Measurements from ENCODE around the gene TNNT1. TPM values are rescaled to one million over a fixed set of nuclear protein-coding genes. Genes with fewer than 3 reads are reported as not detected.

Gene TNNT1
- total RNA-seq, 1 donor from 2014 or later: 0.18 TPM

DNA sequence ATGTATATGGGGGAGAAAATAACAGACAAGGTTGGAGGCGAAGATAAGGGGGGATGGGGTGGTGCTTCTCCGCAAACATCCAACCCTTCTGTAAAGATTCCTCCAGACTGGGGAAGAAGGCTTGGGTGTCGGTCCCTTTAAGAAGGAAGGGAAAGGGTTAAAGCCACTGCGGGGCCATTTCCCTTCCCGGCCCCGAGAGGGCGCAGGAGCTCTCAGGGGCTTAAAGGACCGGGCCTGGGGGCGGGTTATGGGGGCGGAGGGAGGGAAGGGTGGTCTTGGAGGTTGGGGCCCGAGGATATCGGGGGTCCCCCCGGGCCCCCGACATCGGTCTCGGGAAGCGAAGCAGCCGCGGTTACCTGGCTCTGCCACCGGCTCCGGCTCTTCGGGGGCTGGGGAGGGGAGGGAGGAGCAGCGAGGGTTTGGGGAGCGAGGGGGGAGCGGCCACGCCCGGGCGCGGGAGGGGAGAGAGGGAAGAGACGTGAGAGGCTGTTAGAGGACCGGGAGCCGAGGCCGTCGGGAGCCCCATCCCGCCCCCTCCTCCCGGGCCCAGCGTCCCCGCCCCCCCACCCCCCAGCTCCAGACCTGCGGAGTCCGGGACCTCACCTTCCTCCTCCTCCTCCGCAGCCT, 2.8 kb downstream of the TNNT1 start:
- DNase-seq (ENCODE audit: low spot score): no peak
- ATAC-seq: no peak

DNA sequence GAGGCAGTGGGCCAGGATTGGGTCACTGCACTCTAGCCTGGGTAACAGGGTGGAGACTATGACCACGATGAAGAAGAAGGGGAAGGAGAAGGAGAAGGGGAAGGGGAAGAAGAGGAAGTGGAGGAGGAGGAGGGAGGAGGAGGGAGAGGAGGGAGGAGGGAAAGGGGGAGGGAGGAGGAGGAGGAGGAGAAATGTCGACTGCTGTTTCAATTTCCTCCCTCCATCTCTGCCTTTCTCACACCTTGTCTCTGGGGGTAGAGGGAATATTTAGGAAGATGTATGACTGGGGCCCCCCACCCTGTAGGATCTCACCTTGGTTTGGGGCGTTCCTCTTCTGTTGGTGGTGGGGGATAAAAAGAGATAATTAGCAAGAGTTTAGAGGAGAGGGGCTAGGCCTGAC, 3.8 kb downstream of the TNNT1 start:
- DNase-seq (ENCODE audit: low spot score) (no peak), ATAC-seq (no peak)

DNA sequence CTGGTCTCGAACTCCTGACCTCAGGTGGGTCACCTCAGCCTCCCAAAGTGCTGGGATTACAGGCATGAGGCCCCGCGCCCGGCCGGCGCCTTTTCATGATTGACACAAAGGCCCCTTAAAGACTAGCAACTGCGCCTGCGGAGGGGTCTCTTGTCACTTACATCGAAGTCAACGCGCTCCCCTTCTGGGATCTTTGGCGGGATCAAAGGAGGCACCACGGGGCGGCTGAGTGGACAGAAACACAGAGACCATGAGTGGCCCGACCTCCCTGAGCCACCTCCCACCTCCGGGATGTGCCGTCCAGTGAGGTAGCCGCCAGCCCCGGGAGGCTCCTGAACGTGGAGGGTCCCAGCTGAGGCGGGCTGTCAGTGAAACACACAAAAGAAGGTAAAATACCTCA, 7.3 kb downstream of the TNNT1 start:
- DNase-seq (ENCODE audit: low spot score): no peak
- ATAC-seq: no peak

DNA sequence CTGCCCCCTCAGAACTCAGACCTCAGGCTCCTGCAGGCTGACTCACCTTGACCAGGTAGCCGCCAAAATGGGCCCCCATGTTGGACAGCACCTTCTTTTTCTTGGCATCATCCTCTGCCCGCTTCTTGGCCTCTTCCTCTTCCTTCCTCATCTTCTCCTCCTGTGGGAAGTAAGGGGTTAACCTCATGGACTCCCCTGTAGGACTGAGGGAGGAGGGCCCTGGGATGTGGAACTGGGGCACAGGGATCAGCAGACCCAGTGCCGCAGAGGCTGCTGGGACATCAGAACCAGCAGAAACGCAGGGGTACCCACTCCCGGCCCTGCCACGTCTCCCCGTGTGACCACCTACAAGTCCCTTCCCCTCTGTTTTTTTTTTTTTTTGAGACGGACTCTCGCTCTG, 11.1 kb downstream of the TNNT1 start:
- ATAC-seq: no peak
- DNase-seq (ENCODE audit: low spot score): no peak

DNA sequence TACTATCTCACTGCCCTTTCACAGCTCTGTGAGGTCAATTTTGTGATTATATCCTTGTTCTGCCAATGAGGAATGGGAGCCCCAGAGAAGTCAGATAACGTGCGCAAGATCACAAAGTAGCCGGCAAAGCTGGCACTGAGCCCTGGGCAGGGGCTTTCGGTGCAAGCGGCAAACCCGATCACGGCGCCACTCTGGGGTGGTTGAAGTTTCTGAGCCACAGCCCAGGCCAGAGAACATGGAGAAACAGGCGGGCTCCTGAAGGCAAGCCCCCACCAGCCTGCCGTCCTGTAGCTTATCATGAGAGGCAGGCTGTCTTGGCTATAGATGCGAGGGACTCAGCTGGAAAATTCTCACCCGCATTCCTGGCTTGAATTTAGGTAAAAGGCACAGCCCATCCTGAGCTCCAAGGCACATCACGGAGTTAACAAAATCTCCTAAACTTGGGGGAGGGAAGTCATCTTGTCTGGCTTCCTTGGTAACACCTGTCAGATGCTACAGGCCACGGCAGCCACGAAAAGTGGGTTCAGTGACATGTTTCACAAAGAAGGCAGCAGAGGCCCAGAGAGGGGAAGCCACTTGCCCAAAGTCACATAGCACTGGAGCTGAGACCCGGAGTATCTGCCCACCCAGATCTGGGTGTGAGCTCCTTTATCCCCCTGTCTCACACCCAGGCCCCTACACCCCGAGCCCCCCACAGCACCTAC, 12.5 kb downstream of the TNNT1 start:
- ATAC-seq: no peak

DNA sequence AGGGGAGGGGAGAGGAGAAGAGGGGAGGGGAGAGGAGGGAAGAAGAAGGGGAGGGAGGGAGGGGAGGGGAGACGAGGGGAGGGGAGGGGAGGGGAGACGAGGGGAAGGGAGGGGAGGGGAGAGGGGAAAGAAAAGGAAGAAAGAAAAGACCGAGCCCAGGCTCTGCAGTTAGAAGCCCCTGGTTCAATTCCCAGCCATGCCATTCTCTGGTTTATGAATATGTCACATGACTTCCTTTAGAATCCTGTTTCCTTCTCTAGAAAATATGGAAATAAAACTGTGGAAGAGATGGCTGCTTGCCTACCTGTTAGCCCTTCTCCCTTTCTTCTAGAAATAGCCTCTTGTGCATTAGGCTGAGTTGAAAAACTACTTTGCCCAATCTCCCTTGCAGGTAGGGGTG, 14.3 kb downstream of the TNNT1 start:
- DNase-seq (ENCODE audit: low spot score) (no peak), ATAC-seq (no peak)

More for the DNA sequence above, 12.5 kb downstream of the TNNT1 start:
- no peak for DNase-seq (ENCODE audit: low spot score)

DNA sequence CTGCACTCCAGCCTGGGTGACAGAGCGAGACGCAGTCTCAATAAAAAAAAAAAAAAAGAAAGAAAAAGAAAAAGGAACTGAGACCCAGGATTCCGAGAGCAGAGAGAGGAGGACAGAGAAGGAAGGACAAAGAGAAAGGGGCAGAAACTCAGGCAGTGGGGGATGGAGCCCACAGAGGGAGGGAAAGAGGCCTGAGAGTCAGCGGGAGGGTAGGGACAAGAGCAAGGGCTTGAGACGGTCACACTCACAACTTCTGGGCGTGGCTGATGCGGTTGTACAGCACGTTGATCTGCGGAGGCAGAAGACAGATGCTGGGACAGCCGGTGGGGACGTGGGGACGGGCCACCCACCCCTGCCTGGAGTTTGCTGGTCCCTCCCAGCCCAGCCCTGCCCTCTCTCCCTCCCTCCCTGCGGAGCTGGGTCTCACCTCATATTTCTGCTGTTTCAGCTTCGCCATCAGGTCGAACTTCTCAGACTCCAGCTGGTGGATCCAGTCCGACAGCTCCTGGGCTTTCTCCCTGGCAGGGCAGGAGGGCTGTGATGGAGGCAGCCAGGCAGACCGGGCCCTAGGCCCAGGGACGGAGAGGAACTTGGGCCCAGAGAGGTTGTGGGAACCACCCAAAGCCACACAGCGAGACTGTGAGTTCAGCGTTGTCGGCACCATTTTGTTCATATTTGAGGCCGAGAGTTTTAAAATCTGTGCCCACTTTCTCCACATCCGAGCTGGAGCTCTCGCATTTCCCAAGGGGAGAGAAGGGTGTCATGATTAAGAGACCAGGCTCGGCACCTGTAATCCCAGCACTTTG, 15.2 kb downstream of the TNNT1 start:
- ATAC-seq (no peak), DNase-seq (ENCODE audit: low spot score) (no peak)

DNA sequence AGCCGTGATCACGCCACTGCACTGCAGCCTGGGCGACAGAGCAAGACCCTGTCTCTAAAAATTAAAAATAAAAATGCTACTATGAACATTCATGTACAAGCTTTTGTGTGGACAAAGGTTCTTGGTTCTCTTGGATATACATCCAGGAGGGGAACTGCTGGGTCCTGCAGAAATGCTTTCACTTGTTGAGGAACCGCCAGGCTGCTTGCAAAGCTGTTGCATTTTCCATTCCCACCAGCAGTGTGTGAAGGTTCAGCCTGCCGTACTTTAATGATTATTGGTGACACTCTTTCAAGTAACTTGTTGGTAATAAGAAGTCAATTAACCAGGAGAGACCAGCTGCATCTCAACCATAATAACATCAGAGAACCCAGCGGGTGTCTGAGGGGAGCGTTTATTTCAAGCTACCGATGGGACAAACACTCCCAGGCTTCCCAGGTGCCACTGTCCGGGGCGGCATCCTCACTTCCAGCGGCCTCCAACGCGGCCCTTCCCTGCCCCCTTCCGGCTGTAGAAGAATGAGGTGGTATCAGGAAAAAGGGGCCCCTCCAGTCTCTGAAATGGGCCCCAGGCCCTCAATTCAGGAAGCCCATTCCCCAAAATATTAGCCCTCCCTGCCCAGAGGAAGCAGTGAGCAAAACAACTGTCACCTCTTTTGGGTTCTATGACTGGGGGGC, 16.4 kb downstream of the TNNT1 start:
- no peak for ATAC-seq

DNA sequence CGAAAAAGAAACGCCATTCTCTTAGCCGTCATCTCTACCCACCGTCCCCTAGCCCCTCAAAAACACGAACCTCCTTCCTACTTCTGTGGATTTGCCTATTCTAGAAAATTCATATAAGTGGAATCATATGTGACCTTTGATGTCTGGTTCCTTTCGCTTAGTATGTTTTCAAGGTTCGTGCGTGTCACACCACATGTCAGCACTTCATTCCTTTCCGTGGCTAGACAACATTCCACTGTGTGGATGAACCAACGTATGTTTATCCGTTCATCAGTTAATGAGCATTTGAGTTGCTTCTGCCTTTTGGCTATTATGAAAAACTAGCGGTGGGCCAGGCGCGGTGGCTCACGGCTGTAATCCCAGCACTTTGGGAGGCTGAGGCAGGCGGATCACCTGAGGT, 17.6 kb downstream of the TNNT1 start:
- DNase-seq (ENCODE audit: low spot score) (no peak), ATAC-seq (no peak)

More for the DNA sequence above, 16.4 kb downstream of the TNNT1 start:
- no peak for DNase-seq (ENCODE audit: low spot score)

DNA sequence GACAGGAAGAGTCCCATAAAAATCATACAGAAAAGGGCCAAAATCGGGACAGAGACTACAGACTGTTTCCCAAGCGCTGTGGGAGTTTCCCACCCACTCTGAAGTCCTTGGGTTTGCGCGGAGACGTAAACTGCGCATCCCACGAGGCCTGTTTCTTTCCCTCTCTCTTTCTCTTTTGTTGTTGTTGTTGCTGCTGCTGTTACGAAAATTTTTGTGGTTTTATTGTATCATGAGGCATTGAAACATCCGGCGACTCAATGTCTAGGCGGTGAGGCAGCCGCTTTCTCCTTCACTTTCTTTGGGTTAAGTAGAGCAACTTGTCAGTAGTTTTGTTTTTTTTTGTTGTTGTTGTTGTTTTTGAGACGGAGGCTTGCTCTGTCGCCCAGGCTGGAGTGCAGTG, 30.0 kb downstream of the TNNT1 start:
- no peak for ATAC-seq
- no peak for DNase-seq (ENCODE audit: low spot score)

DNA sequence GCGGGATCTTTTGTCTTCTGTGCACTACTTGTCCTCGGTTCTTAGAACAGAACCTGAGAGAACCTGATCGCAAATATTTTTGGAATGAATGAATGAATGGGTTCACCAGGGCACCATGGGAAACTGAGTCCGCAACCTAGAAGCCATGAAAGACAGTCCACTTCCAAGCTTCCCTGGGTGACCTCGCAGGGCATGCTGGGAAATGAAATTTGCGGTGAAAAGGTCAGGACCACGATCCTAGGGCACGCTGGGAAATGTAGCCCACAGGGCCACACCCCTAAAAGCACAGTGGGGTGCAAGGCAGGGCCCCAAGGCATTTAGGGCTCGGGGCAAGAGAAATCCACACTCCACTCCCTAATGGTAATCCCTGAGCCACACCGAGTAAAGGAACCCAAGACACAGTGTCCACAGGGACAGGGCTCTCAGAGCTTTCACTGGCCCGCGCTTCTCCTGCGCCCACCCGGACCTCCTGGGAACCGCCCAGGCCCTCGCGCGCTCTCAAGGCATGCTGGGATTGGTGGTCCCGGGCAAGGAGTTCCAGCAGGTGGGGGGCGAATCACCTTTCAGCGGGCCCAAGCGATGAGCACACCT, 30.5 kb downstream of the TNNT1 start:
- peak; percentile 82 for DNase-seq (ENCODE audit: low spot score)
- ATAC-seq: peak; percentile 60

DNA sequence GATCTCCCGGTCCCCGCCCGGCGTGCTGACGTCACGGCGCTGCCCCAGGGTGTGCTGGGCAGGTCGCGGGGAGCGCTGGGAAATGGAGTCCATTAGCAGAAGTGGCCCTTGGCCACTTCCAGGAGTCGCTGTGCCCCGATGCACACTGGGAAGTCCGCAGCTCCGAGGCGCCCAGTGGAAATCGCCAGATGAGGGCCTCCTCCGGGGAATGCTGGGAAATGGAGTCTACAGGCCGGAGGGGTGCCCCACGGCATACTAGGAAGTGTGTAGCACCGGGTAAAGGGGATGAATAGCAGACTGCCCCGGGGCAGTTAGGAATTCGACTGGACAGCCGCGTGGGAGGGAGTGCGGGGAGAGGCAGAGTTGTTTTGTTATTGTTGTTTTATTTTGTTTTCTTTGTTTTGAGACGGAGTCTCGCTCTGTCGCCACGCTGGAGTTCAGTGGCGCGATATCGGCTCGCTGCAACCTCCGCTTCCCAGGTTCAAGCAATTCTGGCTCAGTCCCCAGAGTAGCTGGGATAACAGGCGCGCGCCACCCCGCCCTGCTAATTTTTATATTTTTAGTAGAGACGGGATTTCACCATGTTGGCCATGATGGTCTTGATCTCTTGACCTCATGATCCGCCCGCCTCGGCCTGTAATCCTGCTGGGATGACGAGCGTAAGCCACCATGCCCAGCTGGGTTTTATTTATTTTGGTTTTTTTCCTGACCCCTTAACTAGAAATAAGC, 31.2 kb downstream of the TNNT1 start:
- DNase-seq (ENCODE audit: low spot score) (peak; percentile 99), ATAC-seq (peak; percentile 91)

DNA sequence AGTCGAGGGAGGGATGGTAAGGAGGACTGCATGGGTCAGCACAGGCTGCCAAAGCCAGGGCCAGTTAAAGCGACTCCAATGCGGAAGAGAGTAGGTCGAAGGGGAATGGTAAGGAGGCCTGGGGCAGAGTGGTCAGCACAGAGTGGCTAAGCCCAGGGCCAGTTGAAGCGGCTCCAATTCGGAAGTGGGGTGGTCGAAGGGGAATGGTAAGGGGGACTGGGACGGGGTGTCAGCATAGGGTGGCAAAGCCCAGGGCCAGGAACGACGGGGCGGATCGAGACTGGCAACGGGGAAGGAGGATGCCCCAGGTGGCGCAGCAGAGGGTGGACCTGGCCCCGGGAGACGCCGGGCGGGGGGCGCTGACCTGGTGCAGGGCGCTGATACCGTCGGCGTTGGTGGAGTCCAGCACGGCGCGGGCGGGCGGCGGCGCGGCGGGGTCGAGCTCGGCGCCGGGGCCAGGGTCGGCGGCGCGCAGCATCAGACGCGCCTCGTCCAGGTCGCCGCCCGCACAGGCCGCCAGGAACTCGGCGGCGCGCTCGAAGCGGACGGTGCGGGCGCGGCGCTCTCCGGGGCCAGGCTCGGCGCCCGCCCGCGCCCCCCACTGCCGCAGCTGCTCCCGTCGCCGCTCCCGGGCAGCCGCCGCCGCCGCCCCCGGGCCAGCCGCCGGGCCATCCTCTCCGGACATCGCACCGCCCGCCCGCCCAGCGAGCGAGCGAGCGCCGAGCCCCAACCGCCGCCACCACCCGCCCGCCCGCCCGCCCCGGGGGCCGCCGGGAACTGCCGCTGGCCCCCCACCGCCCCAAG, 31.9 kb downstream of the TNNT1 start, which contains the start of gene PPP1R12C:
Gene PPP1R12C (minus strand): TSS at position 779 of the 804 bp plus-strand sequence. CDS start 94 bp downstream, at position 685.
- DNase-seq (ENCODE audit: low spot score) (no peak), ATAC-seq (no peak)

DNA sequence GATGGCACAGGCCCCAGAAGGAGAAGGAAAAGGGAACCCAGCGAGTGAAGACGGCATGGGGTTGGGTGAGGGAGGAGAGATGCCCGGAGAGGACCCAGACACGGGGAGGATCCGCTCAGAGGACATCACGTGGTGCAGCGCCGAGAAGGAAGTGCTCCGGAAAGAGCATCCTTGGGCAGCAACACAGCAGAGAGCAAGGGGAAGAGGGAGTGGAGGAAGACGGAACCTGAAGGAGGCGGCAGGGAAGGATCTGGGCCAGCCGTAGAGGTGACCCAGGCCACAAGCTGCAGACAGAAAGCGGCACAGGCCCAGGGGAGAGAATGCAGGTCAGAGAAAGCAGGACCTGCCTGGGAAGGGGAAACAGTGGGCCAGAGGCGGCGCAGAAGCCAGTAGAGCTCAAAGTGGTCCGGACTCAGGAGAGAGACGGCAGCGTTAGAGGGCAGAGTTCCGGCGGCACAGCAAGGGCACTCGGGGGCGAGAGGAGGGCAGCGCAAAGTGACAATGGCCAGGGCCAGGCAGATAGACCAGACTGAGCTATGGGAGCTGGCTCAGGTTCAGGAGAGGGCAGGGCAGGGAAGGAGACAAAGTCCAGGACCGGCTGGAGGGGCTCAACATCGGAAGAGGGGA, 32.7 kb downstream of the TNNT1 start:
- ATAC-seq (peak; percentile 33), DNase-seq (ENCODE audit: low spot score) (peak; percentile 62)

DNA sequence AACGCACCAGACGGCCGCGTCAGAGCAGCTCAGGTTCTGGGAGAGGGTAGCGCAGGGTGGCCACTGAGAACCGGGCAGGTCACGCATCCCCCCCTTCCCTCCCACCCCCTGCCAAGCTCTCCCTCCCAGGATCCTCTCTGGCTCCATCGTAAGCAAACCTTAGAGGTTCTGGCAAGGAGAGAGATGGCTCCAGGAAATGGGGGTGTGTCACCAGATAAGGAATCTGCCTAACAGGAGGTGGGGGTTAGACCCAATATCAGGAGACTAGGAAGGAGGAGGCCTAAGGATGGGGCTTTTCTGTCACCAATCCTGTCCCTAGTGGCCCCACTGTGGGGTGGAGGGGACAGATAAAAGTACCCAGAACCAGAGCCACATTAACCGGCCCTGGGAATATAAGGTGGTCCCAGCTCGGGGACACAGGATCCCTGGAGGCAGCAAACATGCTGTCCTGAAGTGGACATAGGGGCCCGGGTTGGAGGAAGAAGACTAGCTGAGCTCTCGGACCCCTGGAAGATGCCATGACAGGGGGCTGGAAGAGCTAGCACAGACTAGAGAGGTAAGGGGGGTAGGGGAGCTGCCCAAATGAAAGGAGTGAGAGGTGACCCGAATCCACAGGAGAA, 33.5 kb downstream of the TNNT1 start:
- DNase-seq (ENCODE audit: low spot score) (no peak), ATAC-seq (no peak)

DNA sequence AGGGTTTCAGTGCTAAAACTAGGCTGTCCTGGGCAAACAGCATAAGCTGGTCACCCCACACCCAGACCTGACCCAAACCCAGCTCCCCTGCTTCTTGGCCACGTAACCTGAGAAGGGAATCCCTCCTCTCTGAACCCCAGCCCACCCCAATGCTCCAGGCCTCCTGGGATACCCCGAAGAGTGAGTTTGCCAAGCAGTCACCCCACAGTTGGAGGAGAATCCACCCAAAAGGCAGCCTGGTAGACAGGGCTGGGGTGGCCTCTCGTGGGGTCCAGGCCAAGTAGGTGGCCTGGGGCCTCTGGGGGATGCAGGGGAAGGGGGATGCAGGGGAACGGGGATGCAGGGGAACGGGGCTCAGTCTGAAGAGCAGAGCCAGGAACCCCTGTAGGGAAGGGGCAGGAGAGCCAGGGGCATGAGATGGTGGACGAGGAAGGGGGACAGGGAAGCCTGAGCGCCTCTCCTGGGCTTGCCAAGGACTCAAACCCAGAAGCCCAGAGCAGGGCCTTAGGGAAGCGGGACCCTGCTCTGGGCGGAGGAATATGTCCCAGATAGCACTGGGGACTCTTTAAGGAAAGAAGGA, 34.4 kb downstream of the TNNT1 start:
- no peak for DNase-seq (ENCODE audit: low spot score)

DNA sequence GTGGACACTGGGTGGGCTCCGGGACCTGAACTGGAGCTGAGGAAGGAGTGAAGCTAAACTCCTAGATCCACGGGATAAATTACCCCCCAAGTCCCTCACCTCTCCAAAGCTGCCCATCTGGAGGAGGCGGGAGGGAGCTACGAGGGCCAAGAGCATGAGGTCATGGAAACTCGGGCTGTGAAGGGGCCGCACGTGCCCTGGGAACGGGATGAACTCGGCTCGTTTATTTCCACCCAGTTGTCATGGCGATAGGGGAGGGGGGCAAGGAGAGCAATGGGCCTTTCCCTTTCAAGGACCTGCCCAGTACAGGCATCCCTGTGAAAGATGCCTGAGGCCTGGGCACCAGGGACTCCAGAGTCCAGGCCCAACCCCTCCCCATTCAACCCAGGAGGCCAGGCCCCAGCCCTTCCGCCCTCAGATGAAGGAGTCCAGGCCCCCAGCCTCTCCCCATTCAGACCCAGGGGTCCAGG, 35.4 kb downstream of the TNNT1 start:
- ATAC-seq (no peak), DNase-seq (ENCODE audit: low spot score) (no peak)

More for the DNA sequence above, 34.4 kb downstream of the TNNT1 start:
- ATAC-seq: no peak
